ENCODE measurements around the gene RAB41.
"Not testable (repeated sequence)": the region's sequence is repeated elsewhere in the genome, so short reads cannot be mapped to it uniquely, and the experiment has no call there.

Gene RAB41

GRCh38 chrX:70292788-70293187, 10.8 kb downstream of the RAB41 start:
- no peak for DNase-seq

GRCh38 chrX:70293621-70294020, 11.6 kb downstream of the RAB41 start:
- no peak for DNase-seq

GRCh38 chrX:70301716-70302115, 19.7 kb downstream of the RAB41 start:
- no peak for DNase-seq

GRCh38 chrX:70313503-70313902, 31.5 kb downstream of the RAB41 start:
- DNase-seq: no peak

- DNase-seq: no peak
Observed at GRCh38 chrX:70322784-70323183, 40.8 kb downstream of the RAB41 start.

GRCh38 chrX:70323628-70324027, 41.7 kb downstream of the RAB41 start:
- DNase-seq: not testable (repeated sequence)

- DNase-seq: no peak
Observed at GRCh38 chrX:70324326-70324725, 42.4 kb downstream of the RAB41 start.

- DNase-seq: no peak
Observed at GRCh38 chrX:70331161-70331560, 49.2 kb downstream of the RAB41 start.

GRCh38 chrX:70332600-70332999, 50.6 kb downstream of the RAB41 start:
- no peak for DNase-seq

Measured in activated T-cell treated with anti-CD3 and anti-CD28 coated beads, Interleukin-2, amount 50 U/mL, for 1 hour (primary cell).